Spleen (tissue), 11 donors: ENCODE measurements around the gene TRIP6. TPM values are rescaled to one million over a fixed set of nuclear protein-coding genes. Genes with fewer than 3 reads are reported as not detected.

Experiments
- DNase-seq: peaks from one replicate; pipeline ENCODE4 v3.0.0-alpha.2; 2020
- H3K27ac ChIP-seq, 8 donors: fragments of 200-600 bp; sonication (generic) in 7 of 8; 1 replicate in 4 of 8; 2 replicates in 4 of 8; pipeline versions ENCODE4 v1.5.0 to v1.8.0; 2016 to 2021; ENCODE audit warnings: inconsistent platforms in 4 of 8, mild to moderate bottlenecking in 4 of 8, moderate library complexity in 1 of 8
- H3K27me3 ChIP-seq, 7 donors: fragments of 200-600 bp; sonication (generic) in 6 of 7; replicated peaks in 1 of 7; 1 replicate in 4 of 7; 2 replicates in 3 of 7; pipeline versions ENCODE4 v1.5.0 to v1.8.0; 2016 to 2021; ENCODE audit warnings: inconsistent platforms in 3 of 7, mild to moderate bottlenecking in 1 of 7
- H3K36me3 ChIP-seq, 6 donors: fragments of 200-600 bp; sonication (generic) in 5 of 6; 1 replicate in 4 of 6; 2 replicates in 2 of 6; pipeline versions ENCODE4 v1.5.0 to v1.8.0; 2016 to 2021; ENCODE audit warnings: inconsistent platforms in 2 of 6
- H3K4me1 ChIP-seq, 6 donors: fragments of 200-600 bp; sonication (generic) in 5 of 6; 1 replicate in 3 of 6; 2 replicates in 3 of 6; pipeline versions ENCODE4 v1.5.0 to v1.8.0; 2016 to 2021; ENCODE audit warnings: inconsistent platforms in 3 of 6
- H3K4me3 ChIP-seq, 8 donors: fragments of 200-600 bp; sonication (generic) in 7 of 8; 1 replicate in 4 of 8; 2 replicates in 4 of 8; pipeline versions ENCODE4 v1.5.0 to v1.8.0; 2016 to 2021; ENCODE audit warnings: inconsistent platforms in 4 of 8, mild to moderate bottlenecking in 4 of 8, moderate library complexity in 2 of 8
- H3K9me3 ChIP-seq, 8 donors: fragments of 200-600 bp; sonication (generic) in 7 of 8; 1 replicate in 4 of 8; 2 replicates in 4 of 8; pipeline versions ENCODE4 v1.5.0 to v1.8.0; 2016 to 2021; ENCODE audit warnings: inconsistent platforms in 4 of 8
- CTCF ChIP-seq, 11 experiments: fragments of 200-600 bp in 7 of 11; fragments of 450-650 bp in 4 of 11; sonication (generic) in 4 of 11; IDR thresholded peaks in 8 of 11; conservative IDR thresholded peaks in 3 of 11; 1 replicate in 7 of 11; 2 replicates in 4 of 11; pipeline versions ENCODE4 v1.4.0 to v1.8.0; 2016 to 2021; ENCODE audit warnings: antibody characterized with exemption in 11 of 11, inconsistent platforms in 4 of 11, mild to moderate bottlenecking in 1 of 11
- POLR2A ChIP-seq, 3 donors: fragments of 450-650 bp; IDR thresholded peaks; one replicate each; pipeline ENCODE4 v1.5.1; 2017; ENCODE audit warnings: antibody characterized with exemption in 3 of 3, mild to moderate bottlenecking in 1 of 3
- POLR2AphosphoS5 ChIP-seq, 3 donors: sonication (generic); formaldehyde crosslinking; IDR thresholded peaks; one replicate each; pipeline ENCODE4 v1.5.1; 2017; ENCODE audit warnings: antibody characterized with exemption in 3 of 3
- WGBS, 5 donors: extraction: QIAGEN DNeasy Blood & Tissue Kit in 3 of 5; methylation state at CpG; one replicate each; pipeline versions ENCODE4 v1.1.5 to v1.1.7; 2013 to 2018; 5-methylcytosine and 5-hydroxymethylcytosine counted together
- intact Hi-C: fragments of 100-400 bp; cut with DNase I; formaldehyde crosslinking; loops from one replicate; pipeline ENCODE4 v1.15.0; 2023; ENCODE audit warnings: low total_unique reads
- polyA plus RNA-seq, 3 donors: library from polyadenylated mRNA; stranded (reverse); fragments of 200-250 nt; gene quantifications; one replicate each; pipeline ENCODE4 v1.2.1, GENCODE V29; 2013
- total RNA-seq, 7 donors: library from RNA; depleted of rRNA in 3 of 7; stranded (reverse); fragments of >200 nt in 3 of 7; fragmentation: NEBNext Ultra II Directional in 4 of 7; extraction: Animal tissue kit (Norgen Biotek cat#: 25700) in 4 of 7; gene quantifications; one replicate each; pipeline versions ENCODE4 v1.1.0 to v1.2.1, GENCODE V29; 2016 to 2021
- donor health status: healthy with polysubstance abuse.
- donor health status: DM: no; HTN: no; CAD: no; lungs with moderate emphysema.
- donor health status: DM: no; HTN: no; CAD: no.
- donor health status: Bipolar disorder and iron deficiency.
- donor health status: healthy.
- donor health status: DM: no; HTN: no; CAD: no.
- donor health status: DM: yes; HTN: yes; CAD: no.

The TRIP6 gene
- total and polyA plus RNA-seq, 10 donors = 12.4 to 30.2 (median 21.6) TPM

GRCh38 chr7:100892364-100893317 is 25.5 kb downstream of the TRIP6 start:
- peak; percentile 80 for DNase-seq
- TF ChIP-seq CTCF (IDR thresholded peaks at IDR 0.05 in 8 of 11, conservative IDR thresholded peaks at IDR 0.05 in 3 of 11) (no peak), POLR2AphosphoS5 (IDR thresholded peaks at IDR 0.05) (no peak), POLR2A (IDR thresholded peaks at IDR 0.05) (no peak)
- intact Hi-C loops = no loop called here

GRCh38 chr7:100893318-100893895 is 26.2 kb downstream of the TRIP6 start:
- 88 to 93% (median 92%) methylated on average over 19 to 32 of the region's 32 CpGs for WGBS, 5 donors
- Histone ChIP-seq H3K27ac (no peak overlapping the region), H3K36me3 (peaks cover 0 to 4% (median 2%) of the 10 kb centered on the region in 6 donors), H3K27me3 (peaks cover 3 to 84% (median 53%) of the 10 kb centered on the region in 7 donors), H3K4me3 (peak overlapping the region in 1 of 8 donors; percentile 73), H3K4me1 (peaks cover 27 to 65% (median 54%) of the 10 kb centered on the region in 6 donors), H3K9me3 (no peaks in the 10 kb centered on the region)
- intact Hi-C loops = no loop called here
- DNase-seq = peak; percentile 76
- TF ChIP-seq POLR2AphosphoS5 (IDR thresholded peaks at IDR 0.05) (no peak), CTCF (IDR thresholded peaks at IDR 0.05 in 8 of 11, conservative IDR thresholded peaks at IDR 0.05 in 3 of 11) (no peak), POLR2A (IDR thresholded peaks at IDR 0.05) (no peak)

More at GRCh38 chr7:100892364-100893317, 25.5 kb downstream of the TRIP6 start:
- no peaks in the 10 kb centered on the region for H3K9me3 ChIP-seq
- 86 to 92% (median 89%) methylated on average over 23 to 44 of the region's 44 CpGs for WGBS, 5 donors
- peaks cover 3 to 77% (median 48%) of the 10 kb centered on the region in 7 donors for H3K27me3 ChIP-seq
- H3K36me3 ChIP-seq = peaks cover 0 to 12% (median 8%) of the 10 kb centered on the region in 6 donors
- H3K4me3 ChIP-seq = no peak overlapping the region
- peaks cover 35 to 73% (median 62%) of the 10 kb centered on the region in 6 donors for H3K4me1 ChIP-seq
- H3K27ac ChIP-seq = no peak overlapping the region

GRCh38 chr7:100893910-100894721 is 26.9 kb downstream of the TRIP6 start:
- Histone ChIP-seq H3K36me3 (no peaks in the 10 kb centered on the region), H3K4me1 (peaks cover 22 to 58% (median 47%) of the 10 kb centered on the region in 6 donors), H3K9me3 (no peaks in the 10 kb centered on the region), H3K4me3 (peak overlapping the region in 4 of 8 donors; percentile 34 to 73 (median 45)), H3K27me3 (peaks cover 3 to 91% (median 57%) of the 10 kb centered on the region in 7 donors), H3K27ac (peak overlapping the region in 4 of 8 donors; percentile 11 to 51 (median 30))
- intact Hi-C loops = no loop called here
- 44 to 50% (median 46%) methylated on average over 23 to 40 of the region's 40 CpGs for WGBS, 5 donors
- peak; percentile 75 for DNase-seq
- no peak for TF ChIP-seq POLR2AphosphoS5 (IDR thresholded peaks at IDR 0.05)
- no peak for TF ChIP-seq POLR2A (IDR thresholded peaks at IDR 0.05)
- TF ChIP-seq CTCF (IDR thresholded peaks at IDR 0.05 in 8 of 11, conservative IDR thresholded peaks at IDR 0.05 in 3 of 11) = no peak
